ENCODE results near the gene FCHSD1.

The FCHSD1 gene

DNA sequence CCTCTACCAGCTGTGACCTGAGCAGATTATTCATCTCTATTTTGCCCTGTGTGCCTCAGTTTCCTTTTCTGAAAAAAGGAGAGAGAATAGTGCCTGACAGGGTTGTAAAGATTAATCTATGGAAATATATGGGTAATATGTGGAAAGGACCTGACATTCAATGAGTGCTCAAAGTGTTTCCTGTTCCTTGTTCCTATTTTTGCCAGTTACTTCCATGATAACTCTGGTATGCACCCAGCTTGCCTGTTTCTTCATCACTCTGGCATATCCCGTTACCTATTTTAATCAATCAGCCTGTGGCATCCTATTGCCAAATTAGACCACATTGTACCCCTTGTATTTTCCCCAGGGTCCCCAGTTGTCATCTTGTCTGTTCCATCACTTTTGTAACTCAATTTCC, 34.4 kb upstream of the FCHSD1 start:
- H3K4me3 ChIP-seq (replicated peaks; ENCODE audit: insufficient read depth, low read length): no peak overlapping the region
- no peaks in the 10 kb centered on the region for H3K27me3 ChIP-seq (ENCODE audit: insufficient read depth, poor library complexity, severe bottlenecking)
- no peak overlapping the region for H3K27ac ChIP-seq (replicated peaks)
- no peak for DNase-seq (ENCODE audit: low read depth in 1 of 2, low spot score in 1 of 2)
- no peak for TF ChIP-seq REST (IDR thresholded peaks at IDR 0.05; ENCODE audit: insufficient replicate concordance, low read depth)

DNA sequence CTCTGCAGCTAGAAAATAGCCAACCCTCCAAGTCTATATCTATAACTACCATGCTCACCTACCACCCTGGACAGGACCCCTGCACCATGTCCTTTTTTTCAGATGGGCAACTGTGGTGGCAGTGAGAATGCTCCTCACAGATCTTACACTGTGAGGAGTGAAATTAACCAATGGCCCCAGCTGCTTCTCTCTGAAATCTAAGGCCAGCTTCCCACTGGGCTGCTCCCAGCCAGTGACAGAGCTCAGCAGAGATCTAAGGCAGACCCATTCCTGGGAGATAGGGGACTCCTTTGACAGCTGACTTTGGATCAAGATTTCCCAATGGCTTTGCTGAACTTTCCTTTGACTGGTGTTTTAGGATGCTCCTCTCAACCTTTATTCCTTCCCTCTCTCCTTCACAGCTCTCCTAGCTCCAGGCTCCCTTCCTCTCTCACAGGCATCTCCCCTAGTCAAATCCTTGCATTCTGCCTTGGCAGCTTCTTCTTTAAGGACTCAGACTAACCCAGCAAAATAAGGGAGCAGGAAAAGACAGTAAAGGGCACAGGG, 32.5 kb upstream of the FCHSD1 start:
- TF ChIP-seq POLR2AphosphoS5 (IDR thresholded peaks at IDR 0.05; ENCODE audit: low read depth) (no peak), SPI1 (IDR thresholded peaks at IDR 0.05; ENCODE audit: borderline replicate concordance, low read depth) (no peak), REST (IDR thresholded peaks at IDR 0.05; ENCODE audit: insufficient replicate concordance, low read depth) (no peak), GABPA (IDR thresholded peaks at IDR 0.05; ENCODE audit: low read depth) (no peak)
- TF ChIP-seq, protein P1, sequence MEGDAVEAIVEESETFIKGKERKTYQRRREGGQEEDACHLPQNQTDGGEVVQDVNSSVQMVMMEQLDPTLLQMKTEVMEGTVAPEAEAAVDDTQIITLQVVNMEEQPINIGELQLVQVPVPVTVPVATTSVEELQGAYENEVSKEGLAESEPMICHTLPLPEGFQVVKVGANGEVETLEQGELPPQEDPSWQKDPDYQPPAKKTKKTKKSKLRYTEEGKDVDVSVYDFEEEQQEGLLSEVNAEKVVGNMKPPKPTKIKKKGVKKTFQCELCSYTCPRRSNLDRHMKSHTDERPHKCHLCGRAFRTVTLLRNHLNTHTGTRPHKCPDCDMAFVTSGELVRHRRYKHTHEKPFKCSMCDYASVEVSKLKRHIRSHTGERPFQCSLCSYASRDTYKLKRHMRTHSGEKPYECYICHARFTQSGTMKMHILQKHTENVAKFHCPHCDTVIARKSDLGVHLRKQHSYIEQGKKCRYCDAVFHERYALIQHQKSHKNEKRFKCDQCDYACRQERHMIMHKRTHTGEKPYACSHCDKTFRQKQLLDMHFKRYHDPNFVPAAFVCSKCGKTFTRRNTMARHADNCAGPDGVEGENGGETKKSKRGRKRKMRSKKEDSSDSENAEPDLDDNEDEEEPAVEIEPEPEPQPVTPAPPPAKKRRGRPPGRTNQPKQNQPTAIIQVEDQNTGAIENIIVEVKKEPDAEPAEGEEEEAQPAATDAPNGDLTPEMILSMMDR (IDR thresholded peaks at IDR 0.05; ENCODE audit: insufficient read depth, low read length): no peak

GRCh38 chr5:141681695-141682641, 30.8 kb upstream of the FCHSD1 start, which contains the start of gene ARAP3:
ARAP3 (minus strand) TSS chr5:141682230; CDS start chr5:141680486, 1,744 bp downstream.
- TF ChIP-seq REST (IDR thresholded peaks at IDR 0.05; ENCODE audit: insufficient replicate concordance, low read depth) (no peak), POLR2AphosphoS5 (IDR thresholded peaks at IDR 0.05; ENCODE audit: low read depth) (peak; percentile 63; the same call in 1 of the 2 replicates)
- DNase-seq (ENCODE audit: low read depth in 1 of 2, low spot score in 1 of 2): peak; percentile 72 to 87
- H3K27ac ChIP-seq (replicated peaks): peak within 1 kb of the TSS; percentile 82
- no peaks in the 10 kb centered on the region for H3K27me3 ChIP-seq (ENCODE audit: insufficient read depth, poor library complexity, severe bottlenecking)
- peak within 1 kb of the TSS; percentile 46 for H3K4me3 ChIP-seq (replicated peaks; ENCODE audit: insufficient read depth, low read length)

More for the DNA sequence above, 32.5 kb upstream of the FCHSD1 start:
- Histone ChIP-seq H3K27ac (replicated peaks) (peak overlapping the region; percentile 82), H3K27me3 (ENCODE audit: insufficient read depth, poor library complexity, severe bottlenecking) (no peaks in the 10 kb centered on the region), H3K4me3 (replicated peaks; ENCODE audit: insufficient read depth, low read length) (no peak overlapping the region)
- DNase-seq (ENCODE audit: low read depth in 1 of 2, low spot score in 1 of 2): no peak

DNA sequence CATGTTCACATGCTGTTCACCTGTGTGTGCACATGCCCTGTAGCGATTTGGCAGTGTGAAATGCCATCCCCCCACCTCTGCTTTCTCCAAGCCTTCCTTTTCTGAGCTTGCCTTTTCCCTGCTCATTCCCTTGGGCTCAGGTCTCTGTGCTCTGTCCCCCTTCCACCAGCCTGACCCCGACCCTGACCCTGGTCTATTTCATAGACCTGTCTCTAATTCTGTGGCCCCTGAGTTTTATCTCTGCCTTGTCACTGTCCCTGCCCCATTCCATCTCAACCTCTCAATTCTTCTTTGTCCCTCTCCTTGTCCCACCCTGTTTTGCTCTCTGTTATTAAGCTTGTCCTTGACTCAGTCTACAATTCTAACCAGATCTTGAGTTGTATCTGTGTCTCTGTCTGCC, 30.1 kb upstream of the FCHSD1 start:
- Histone ChIP-seq H3K27ac (replicated peaks) (peak overlapping the region; percentile 82), H3K27me3 (ENCODE audit: insufficient read depth, poor library complexity, severe bottlenecking) (no peaks in the 10 kb centered on the region), H3K4me3 (replicated peaks; ENCODE audit: insufficient read depth, low read length) (peak overlapping the region; percentile 46)
- DNase-seq (ENCODE audit: low read depth in 1 of 2, low spot score in 1 of 2): no peak
- TF ChIP-seq GABPA (IDR thresholded peaks at IDR 0.05; ENCODE audit: low read depth) (no peak), REST (IDR thresholded peaks at IDR 0.05; ENCODE audit: insufficient replicate concordance, low read depth) (no peak), POLR2AphosphoS5 (IDR thresholded peaks at IDR 0.05; ENCODE audit: low read depth) (no peak)
- TF ChIP-seq, protein P1 (IDR thresholded peaks at IDR 0.05; ENCODE audit: insufficient read depth, low read length): no peak
